GM23338 (cell line): ENCODE data around the gene AGAP1. TPM values are rescaled to one million over a fixed set of nuclear protein-coding genes. Genes with fewer than 3 reads are reported as not detected.

Experiments
- ATAC-seq: fragments of 200-7000 bp; cut with Tn5 transposase; 3 replicates; pipeline ENCODE4 v1.9.1; 2020
- DNase-seq: peaks from one replicate; pipeline ENCODE4 v3.0.0-alpha.2; 2015; ENCODE audit warnings: low spot score
- H2AFZ ChIP-seq: fragments of 200-600 bp; sonication (generic); 2 replicates; pipeline ENCODE4 v1.8.0; 2016; ENCODE audit warnings: antibody characterized with exemption, mild to moderate bottlenecking, moderate library complexity
- H3F3A ChIP-seq: fragments of 200-600 bp; sonication (generic); replicated peaks from 2 replicates; pipeline ENCODE4 v1.8.0; 2017; ENCODE audit warnings: antibody characterized with exemption, mixed run types, low read depth
- H3K27ac ChIP-seq: fragments of 200-600 bp; sonication (generic); 2 replicates; pipeline ENCODE4 v1.6.1; 2016; ENCODE audit warnings: low read depth
- H3K27me3 ChIP-seq: fragments of 200-600 bp; sonication (generic); 2 replicates; pipeline ENCODE4 v1.8.0; 2016; ENCODE audit warnings: mild to moderate bottlenecking, mixed run types, moderate library complexity; ENCODE audit not compliant: insufficient read depth
- H3K36me3 ChIP-seq: fragments of 200-600 bp; sonication (generic); 2 replicates; pipeline ENCODE4 v1.8.0; 2016; ENCODE audit warnings: mild to moderate bottlenecking; ENCODE audit not compliant: insufficient read depth
- H3K4me1 ChIP-seq: fragments of 200-600 bp; sonication (generic); 2 replicates; pipeline ENCODE4 v1.8.0; 2016; ENCODE audit warnings: mild to moderate bottlenecking, moderate library complexity; ENCODE audit not compliant: insufficient read depth
- H3K4me2 ChIP-seq: fragments of 200-600 bp; sonication (generic); 2 replicates; pipeline ENCODE4 v1.7.1; 2017; ENCODE audit warnings: mixed run types
- H3K4me3 ChIP-seq: fragments of 200-600 bp; sonication (generic); 2 replicates; pipeline ENCODE4 v1.6.1; 2016; ENCODE audit warnings: mixed run types
- H3K79me2 ChIP-seq: fragments of 200-600 bp; sonication (generic); replicated peaks from 2 replicates; pipeline ENCODE4 v1.8.0; 2017; ENCODE audit warnings: mild to moderate bottlenecking; ENCODE audit not compliant: insufficient read depth
- H3K9me2 ChIP-seq: fragments of 200-600 bp; sonication (generic); 2 replicates; pipeline ENCODE4 v1.8.0; 2017; ENCODE audit not compliant: insufficient read depth
- H4K20me1 ChIP-seq: fragments of 200-600 bp; sonication (generic); replicated peaks from 2 replicates; pipeline ENCODE4 v1.8.0; 2017; ENCODE audit warnings: mild to moderate bottlenecking; ENCODE audit not compliant: insufficient read depth
- H3K27ac Mint-ChIP-seq: 2 replicates; pipeline ENCODE4 v1.8.0; 2020; ENCODE audit warnings: inconsistent platforms, mild to moderate bottlenecking, moderate library complexity, mixed read lengths
- H3K27me3 Mint-ChIP-seq: 3 replicates; pipeline ENCODE4 v1.8.0; 2022; ENCODE audit warnings: low read depth, mild to moderate bottlenecking, moderate library complexity, mixed read lengths, inconsistent platforms; ENCODE audit not compliant: insufficient read depth, poor library complexity
- H3K36me3 Mint-ChIP-seq: 3 replicates; pipeline ENCODE4 v1.8.0; 2021; ENCODE audit warnings: low read depth, mild to moderate bottlenecking, inconsistent platforms, moderate library complexity, mixed read lengths
- H3K4me1 Mint-ChIP-seq: 3 replicates; pipeline ENCODE4 v1.8.0; 2020; ENCODE audit warnings: mild to moderate bottlenecking, inconsistent platforms, mixed read lengths
- H3K4me3 Mint-ChIP-seq: 3 replicates; pipeline ENCODE4 v1.8.0; 2021; ENCODE audit warnings: moderate library complexity, mild to moderate bottlenecking, inconsistent platforms, mixed read lengths
- H3K9me3 Mint-ChIP-seq: 3 replicates; pipeline ENCODE4 v1.8.0; 2020; ENCODE audit warnings: moderate library complexity, mild to moderate bottlenecking, inconsistent platforms, mixed read lengths
- CREB1 ChIP-seq: fragments of 250-450 bp; sonication (Bioruptor Pico); IDR thresholded peaks from 2 replicates; pipeline ENCODE4 v1.5.0; 2020; ENCODE audit warnings: low read depth, mild to moderate bottlenecking, moderate library complexity
- ETS1 ChIP-seq: IDR thresholded peaks from 2 replicates; pipeline ENCODE4 v1.6.1; 2016; ENCODE audit warnings: antibody characterized with exemption
- EZH2 ChIP-seq: fragments of 200-600 bp; sonication (generic); IDR thresholded peaks from one replicate; pipeline ENCODE4 v1.8.0; 2017; ENCODE audit warnings: antibody characterized with exemption, mild to moderate bottlenecking, low read depth; ENCODE audit not compliant: unreplicated experiment
- EZH2phosphoT487 ChIP-seq: fragments of 200-600 bp; sonication (generic); IDR thresholded peaks from one replicate; pipeline ENCODE4 v1.8.1; 2018; ENCODE audit warnings: antibody characterized with exemption; ENCODE audit not compliant: unreplicated experiment
- JUNB ChIP-seq: IDR thresholded peaks from one replicate; pipeline ENCODE4 v1.6.1; 2016; ENCODE audit warnings: antibody characterized with exemption; ENCODE audit not compliant: unreplicated experiment
- NANOG ChIP-seq: IDR thresholded peaks from 2 replicates; pipeline ENCODE4 v1.6.1; 2016; ENCODE audit warnings: antibody characterized with exemption, borderline replicate concordance
- POLR2AphosphoS5 ChIP-seq: IDR thresholded peaks from 2 replicates; pipeline ENCODE4 v1.6.1; 2016; ENCODE audit warnings: antibody characterized with exemption, low read depth
- REST ChIP-seq: IDR thresholded peaks from one replicate; pipeline ENCODE4 v1.6.1; 2018; ENCODE audit warnings: antibody characterized with exemption; ENCODE audit not compliant: unreplicated experiment
- STAT1 ChIP-seq: IDR thresholded peaks from one replicate; pipeline ENCODE4 v1.6.1; 2016; ENCODE audit warnings: antibody characterized with exemption; ENCODE audit not compliant: unreplicated experiment
- ZNF114 ChIP-seq: fragments of 250-450 bp; sonication (Bioruptor Pico); IDR thresholded peaks from 2 replicates; pipeline ENCODE4 v1.5.0; 2020; ENCODE audit warnings: mild to moderate bottlenecking, moderate library complexity
- ZNF331 ChIP-seq: fragments of 250-450 bp; sonication (Bioruptor Pico); IDR thresholded peaks from 2 replicates; pipeline ENCODE4 v1.5.0; 2020; ENCODE audit warnings: low read depth, mild to moderate bottlenecking, moderate library complexity
- polyA plus RNA-seq: library from polyadenylated mRNA; unstranded; fragments of >200 nt; fragmentation: Nextera tagmentation; extraction: Ambion mirVana; gene quantifications from 2 replicates; pipeline ENCODE4 v1.2.1, GENCODE V29; 2016
- total RNA-seq: library from RNA; depleted of rRNA; stranded (reverse); fragments of >200 nt; shearing (Covaris generic); gene quantifications from 2 replicates; pipeline ENCODE4 v1.2.3, GENCODE V29; 2014

Gene AGAP1
- total and polyA plus RNA-seq, 2 experiments from 2014 or later = 13.3 to 27.9 TPM

- no peak for TF ChIP-seq ETS1
- TF ChIP-seq REST = no peak
- TF ChIP-seq ZNF331 (CRISPR knock-in tag) = no peak
- no peak for TF ChIP-seq ZNF114
- no peak for TF ChIP-seq POLR2AphosphoS5
Observed at GRCh38 chr2:236047176-236047575, 553.3 kb downstream of the AGAP1 start (continued).

- DNase-seq = no peak
- peaks cover 17% of the 10 kb centered on the region for H3K27me3 Mint-ChIP-seq
- Histone ChIP-seq H3K27ac (no peak overlapping the region), H3K79me2 (no peaks in the 10 kb centered on the region), H3K4me2 (no peak overlapping the region), H3F3A (no peaks in the 10 kb centered on the region; the same call in 1 of the 2 replicates), H4K20me1 (no peaks in the 10 kb centered on the region; the same call in 1 of the 2 replicates), H3K36me3 (no peaks in the 10 kb centered on the region), H3K4me1 (peaks cover 13% of the 10 kb centered on the region), H3K9me2 (no peaks in the 10 kb centered on the region), H2AFZ (no peak overlapping the region), H3K27me3 (no peaks in the 10 kb centered on the region), H3K4me3 (no peak overlapping the region)
- no peak for ATAC-seq
- no peaks in the 10 kb centered on the region for H3K9me3 Mint-ChIP-seq
- H3K27ac Mint-ChIP-seq = no peak overlapping the region
- peaks cover 28% of the 10 kb centered on the region for H3K4me1 Mint-ChIP-seq
- H3K4me3 Mint-ChIP-seq = no peak overlapping the region
- H3K36me3 Mint-ChIP-seq = peaks cover 9% of the 10 kb centered on the region; the same call in 2 of the 3 replicates
- TF ChIP-seq JUNB (no peak), NANOG (no peak), ZNF114 (no peak), POLR2AphosphoS5 (no peak), ETS1 (no peak), EZH2phosphoT487 (no peak), CREB1 (CRISPR knock-in tag) (no peak), REST (no peak), EZH2 (no peak), STAT1 (no peak), ZNF331 (CRISPR knock-in tag) (no peak)
Observed at GRCh38 chr2:236047886-236048540, 554.2 kb downstream of the AGAP1 start.
